ENCODE results near the gene JAZF1. TPM values are rescaled to one million over a fixed set of nuclear protein-coding genes. Genes with fewer than 3 reads are reported as not detected.

The JAZF1 gene
- total and polyA plus RNA-seq, 2 donors (not counting 1 experiment from before 2014, with no cell fraction given), result 14.0 to 38.6 TPM

DNA sequence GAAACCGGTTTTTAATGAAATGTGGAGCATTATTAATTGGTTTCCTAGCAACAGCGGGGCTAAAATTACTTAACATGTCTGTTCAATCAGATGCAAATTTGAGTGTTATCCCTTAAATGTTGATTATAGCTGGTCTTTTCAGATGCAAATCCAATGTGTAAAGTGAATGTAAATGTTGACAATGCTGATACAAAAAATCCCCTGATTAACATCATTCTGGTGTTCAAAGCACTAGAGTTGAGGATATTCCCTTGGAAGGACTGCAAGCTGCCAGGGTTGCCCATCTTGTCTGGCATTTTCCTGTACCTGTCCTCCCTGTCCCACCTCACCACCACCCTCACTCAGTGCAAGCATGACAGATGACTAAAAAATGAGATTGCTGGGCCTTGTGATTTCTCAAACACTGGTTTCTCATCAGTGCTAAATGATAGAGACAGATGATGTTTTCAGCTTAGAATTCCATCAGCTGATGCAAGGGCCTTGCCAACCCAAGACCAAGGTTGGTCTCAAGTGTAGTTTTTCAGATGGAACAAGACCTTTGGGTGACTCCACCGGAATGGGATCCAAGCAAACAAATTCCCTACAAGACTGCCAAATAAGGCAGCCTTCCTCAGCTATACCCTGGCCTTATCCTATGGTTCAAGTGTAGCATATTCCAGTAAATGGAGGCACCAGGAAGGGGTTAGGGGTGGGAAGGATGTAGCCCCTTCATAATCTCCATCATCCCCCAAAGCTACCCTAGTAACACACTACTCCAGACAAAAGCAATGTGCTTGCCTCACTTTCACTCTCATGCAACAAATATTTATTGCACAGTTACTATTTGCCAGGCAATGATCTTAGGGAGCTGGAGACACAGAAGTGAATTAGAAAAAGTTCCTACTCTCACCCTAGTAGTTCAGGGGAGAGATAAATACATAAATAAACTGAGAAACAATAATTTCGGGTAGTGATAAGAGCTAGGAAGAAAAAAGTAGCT, 54.9 kb downstream of the JAZF1 start:
- peaks cover 64% of the 10 kb centered on the region for H4K20me1 ChIP-seq (ENCODE audit: control insufficient read depth, insufficient read depth, low read length, poor library complexity, severe bottlenecking)
- H3K9me3 ChIP-seq (ENCODE audit: control extremely low read depth in 1 of 3, control insufficient read depth in 2 of 3, insufficient read depth in 1 of 3, low read length in 2 of 3), result no peaks in the 10 kb centered on the region
- intact Hi-C loops (cut with micrococcal nuclease), result no loop called here
- WGBS (ENCODE audit: insufficient coverage), result 90% methylated on average over 2 of the region's 4 CpGs
- no peak for TF ChIP-seq EZH2 (IDR thresholded peaks at IDR 0.05; ENCODE audit: borderline replicate concordance, insufficient read depth, low read depth, low read length, poor library complexity, severe bottlenecking)
- TF ChIP-seq, protein P1, sequence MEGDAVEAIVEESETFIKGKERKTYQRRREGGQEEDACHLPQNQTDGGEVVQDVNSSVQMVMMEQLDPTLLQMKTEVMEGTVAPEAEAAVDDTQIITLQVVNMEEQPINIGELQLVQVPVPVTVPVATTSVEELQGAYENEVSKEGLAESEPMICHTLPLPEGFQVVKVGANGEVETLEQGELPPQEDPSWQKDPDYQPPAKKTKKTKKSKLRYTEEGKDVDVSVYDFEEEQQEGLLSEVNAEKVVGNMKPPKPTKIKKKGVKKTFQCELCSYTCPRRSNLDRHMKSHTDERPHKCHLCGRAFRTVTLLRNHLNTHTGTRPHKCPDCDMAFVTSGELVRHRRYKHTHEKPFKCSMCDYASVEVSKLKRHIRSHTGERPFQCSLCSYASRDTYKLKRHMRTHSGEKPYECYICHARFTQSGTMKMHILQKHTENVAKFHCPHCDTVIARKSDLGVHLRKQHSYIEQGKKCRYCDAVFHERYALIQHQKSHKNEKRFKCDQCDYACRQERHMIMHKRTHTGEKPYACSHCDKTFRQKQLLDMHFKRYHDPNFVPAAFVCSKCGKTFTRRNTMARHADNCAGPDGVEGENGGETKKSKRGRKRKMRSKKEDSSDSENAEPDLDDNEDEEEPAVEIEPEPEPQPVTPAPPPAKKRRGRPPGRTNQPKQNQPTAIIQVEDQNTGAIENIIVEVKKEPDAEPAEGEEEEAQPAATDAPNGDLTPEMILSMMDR (IDR thresholded peaks at IDR 0.05), result no peak
- DNase-seq (no peak), ATAC-seq (ENCODE audit: low read depth) (no peak)
- H3K79me2 ChIP-seq (ENCODE audit: control insufficient read depth, insufficient read depth, low read length), result peaks cover 95% of the 10 kb centered on the region
- H3K27me3 Mint-ChIP-seq, result no peaks in the 10 kb centered on the region
- no peaks in the 10 kb centered on the region for H3K36me3 ChIP-seq (replicated peaks in 1 of 2; ENCODE audit: control extremely low read depth in 1 of 2, control insufficient read depth in 1 of 2, extremely low read depth in 1 of 2, insufficient read depth in 2 of 2, low read length in 1 of 2)
- no peak overlapping the region for H2AFZ ChIP-seq (ENCODE audit: insufficient read depth, low read depth, low read length, poor library complexity, severe bottlenecking)
- no peak overlapping the region for H3K9ac ChIP-seq (ENCODE audit: low read length)
- CTCF ChIA-PET, result interaction anchor here (0.7 to 1.6 kb wide), 4 partner anchors 20 to 40 kb away, joined by 3 to 5 read pairs (median 4); no protein-coding TSS in a partner anchor
- H3K4me3 Mint-ChIP-seq, result no peak overlapping the region
- no peak overlapping the region for H3K4me3 ChIP-seq (ENCODE audit: control extremely low read depth in 1 of 5, extremely low read depth in 1 of 5, insufficient read depth in 1 of 5, low read depth in 2 of 5, low read length in 4 of 5)
- peaks cover 92% of the 10 kb centered on the region for H3K4me1 Mint-ChIP-seq
- no peaks in the 10 kb centered on the region for H3K27me3 ChIP-seq (replicated peaks in 1 of 4; ENCODE audit: control extremely low read depth in 1 of 4, control insufficient read depth in 3 of 4, insufficient read depth in 4 of 4, low read length in 3 of 4)
- H3K4me2 ChIP-seq (replicated peaks; ENCODE audit: low read depth, low read length, poor library complexity, severe bottlenecking), result no peak overlapping the region
- H3K4me1 ChIP-seq (ENCODE audit: control insufficient read depth in 2 of 2, insufficient read depth in 2 of 2, low read length in 2 of 2), result peaks cover 72 to 91% of the 10 kb centered on the region in 2 donors
- POLR2A ChIA-PET, result no interaction called here
- no peaks in the 10 kb centered on the region for H3K9me3 Mint-ChIP-seq (ENCODE audit: insufficient read depth)
- H3K27ac Mint-ChIP-seq, result peak overlapping the region; percentile 21
- no peak overlapping the region for H3K27ac ChIP-seq (ENCODE audit: low read length in 2 of 2)

GRCh38 chr7:28124413-28124812, 56.2 kb downstream of the JAZF1 start:
- H3K79me2 ChIP-seq (ENCODE audit: control insufficient read depth, insufficient read depth, low read length), result peaks cover 99% of the 10 kb centered on the region
- Mint-ChIP-seq H3K27me3 (no peaks in the 10 kb centered on the region), H3K27ac (peak overlapping the region; percentile 24), H3K4me3 (no peak overlapping the region), H3K9me3 (ENCODE audit: insufficient read depth) (no peaks in the 10 kb centered on the region), H3K4me1 (peaks cover 96% of the 10 kb centered on the region)
- H3K36me3 ChIP-seq (replicated peaks in 1 of 2; ENCODE audit: control extremely low read depth in 1 of 2, control insufficient read depth in 1 of 2, extremely low read depth in 1 of 2, insufficient read depth in 2 of 2, low read length in 1 of 2), result no peaks in the 10 kb centered on the region
- H3K4me1 ChIP-seq (ENCODE audit: control insufficient read depth in 2 of 2, insufficient read depth in 2 of 2, low read length in 2 of 2), result peaks cover 85 to 94% of the 10 kb centered on the region in 2 donors
- TF ChIP-seq, protein P1 (IDR thresholded peaks at IDR 0.05), result no peak
- TF ChIP-seq EZH2 (IDR thresholded peaks at IDR 0.05; ENCODE audit: borderline replicate concordance, insufficient read depth, low read depth, low read length, poor library complexity, severe bottlenecking), result no peak
- H2AFZ ChIP-seq (ENCODE audit: insufficient read depth, low read depth, low read length, poor library complexity, severe bottlenecking), result no peak overlapping the region
- 69% methylated on average over 2 of the region's 2 CpGs for WGBS (ENCODE audit: insufficient coverage)
- no peaks in the 10 kb centered on the region for H3K9me3 ChIP-seq (ENCODE audit: control extremely low read depth in 1 of 3, control insufficient read depth in 2 of 3, insufficient read depth in 1 of 3, low read length in 2 of 3)
- peak overlapping the region in 1 of 2 donors; percentile 41 for H3K27ac ChIP-seq (ENCODE audit: low read length in 2 of 2)
- ChIA-PET POLR2A (no interaction called here), CTCF (interaction anchor here (0.9 to 1.6 kb wide), 4 partner anchors 21 to 31 kb away, joined by 3 to 4 read pairs (median 4); no protein-coding TSS in a partner anchor)
- no peak for DNase-seq
- H4K20me1 ChIP-seq (ENCODE audit: control insufficient read depth, insufficient read depth, low read length, poor library complexity, severe bottlenecking), result peaks cover 67% of the 10 kb centered on the region
- H3K4me2 ChIP-seq (replicated peaks; ENCODE audit: low read depth, low read length, poor library complexity, severe bottlenecking), result peak overlapping the region; percentile 34
- H3K4me3 ChIP-seq (ENCODE audit: control extremely low read depth in 1 of 5, extremely low read depth in 1 of 5, insufficient read depth in 1 of 5, low read depth in 2 of 5, low read length in 4 of 5), result no peak overlapping the region
- ATAC-seq (ENCODE audit: low read depth), result no peak
- H3K27me3 ChIP-seq (replicated peaks in 1 of 4; ENCODE audit: control extremely low read depth in 1 of 4, control insufficient read depth in 3 of 4, insufficient read depth in 4 of 4, low read length in 3 of 4), result no peaks in the 10 kb centered on the region
- no peak overlapping the region for H3K9ac ChIP-seq (ENCODE audit: low read length)
- intact Hi-C loops (cut with micrococcal nuclease), result no loop called here

Measured in B cell (primary cell).